SK-N-SH (cell line): ENCODE results near the gene KLF16. TPM values are rescaled to one million over a fixed set of nuclear protein-coding genes. Genes with fewer than 3 reads are reported as not detected.

Experiments
- CTCF ChIA-PET: fragments of 300-600, 350-600 bp; formaldehyde crosslinking; extraction: SDS; loops from one replicate; lab custom pipeline; 2021; lab: Yijun Ruan, JAX
- POLR2A ChIA-PET: fragments of 350-600 bp; sonication (Branson Sonifier 250); formaldehyde crosslinking; extraction: SDS; loops from one replicate; lab custom pipeline; 2020; ENCODE audit warnings: antibody characterized with exemption, inconsistent platforms; lab: Yijun Ruan, JAX
- DNase-seq: peaks from one replicate; pipeline ENCODE4 v3.0.0; 2012
- H2AFZ ChIP-seq: fragments of 200-600 bp; sonication (generic); 2 replicates; pipeline ENCODE4 v1.8.1; 2016; ENCODE audit warnings: antibody characterized with exemption, mild to moderate bottlenecking, low read depth
- H3F3A ChIP-seq: fragments of 200-600 bp; sonication (generic); replicated peaks from 2 replicates; pipeline ENCODE3; 2016; ENCODE audit warnings: antibody characterized with exemption, mild to moderate bottlenecking; ENCODE audit not compliant: insufficient read depth
- H3K27ac ChIP-seq, 2 experiments: fragments of 200-500 bp in 1 of 2; fragments of 200-600 bp in 1 of 2; sonication (Bioruptor generic) in 1 of 2; sonication (generic), shearing (Covaris generic) in 1 of 2; 2 replicates each; pipeline versions ENCODE4 v1.5.1 to v1.6.1; 2014 to 2016; ENCODE audit warnings: low read depth in 2 of 2, inconsistent platforms in 1 of 2, low read length in 1 of 2, mild to moderate bottlenecking in 1 of 2, mixed read lengths in 1 of 2
- H3K27me3 ChIP-seq: fragments of 200-600 bp; sonication (generic), shearing (Covaris generic); 2 replicates; pipeline ENCODE4 v1.6.1; 2016; ENCODE audit warnings: mixed run types; ENCODE audit not compliant: insufficient read depth
- H3K36me3 ChIP-seq, 2 experiments: fragments of 200-500 bp in 1 of 2; fragments of 200-600 bp in 1 of 2; sonication (Bioruptor generic) in 1 of 2; sonication (generic) in 1 of 2; replicated peaks in 1 of 2; 2 replicates each; pipeline versions ENCODE3 to v1.5.1; 2014 to 2016; ENCODE audit warnings: low read length in 1 of 2, mild to moderate bottlenecking in 1 of 2; ENCODE audit not compliant: insufficient read depth in 2 of 2, control insufficient read depth in 1 of 2
- H3K4me1 ChIP-seq, 2 experiments: fragments of 200-500 bp in 1 of 2; fragments of 200-600 bp in 1 of 2; sonication (Bioruptor generic) in 1 of 2; sonication (generic), shearing (Covaris generic) in 1 of 2; 2 replicates each; pipeline versions ENCODE4 v1.5.1 to v1.6.1; 2014 to 2016; ENCODE audit warnings: low read depth in 1 of 2, low read length in 1 of 2, mixed run types in 1 of 2; ENCODE audit not compliant: insufficient read depth in 2 of 2, control insufficient read depth in 1 of 2
- H3K4me2 ChIP-seq: fragments of 200-600 bp; sonication (generic), shearing (Covaris generic); 2 replicates; pipeline ENCODE4 v1.6.1; 2017; ENCODE audit warnings: mixed run types
- H3K4me3 ChIP-seq, 2 experiments: fragments of 200-500 bp in 1 of 2; fragments of 200-600 bp in 1 of 2; sonication (Bioruptor generic) in 1 of 2; sonication (generic), shearing (Covaris generic) in 1 of 2; 2 replicates each; pipeline versions ENCODE4 v1.5.1 to v1.8.1; 2014 to 2016; ENCODE audit warnings: low read depth in 2 of 2, inconsistent platforms in 1 of 2, low read length in 1 of 2, mild to moderate bottlenecking in 1 of 2, mixed read lengths in 1 of 2, moderate library complexity in 1 of 2
- H3K79me2 ChIP-seq: fragments of 200-600 bp; sonication (generic); 2 replicates; pipeline ENCODE4 v1.8.1; 2017; ENCODE audit warnings: mild to moderate bottlenecking; ENCODE audit not compliant: insufficient read depth
- H3K9ac ChIP-seq: fragments of 200-600 bp; sonication (generic); 2 replicates; pipeline ENCODE4 v1.6.1; 2017; ENCODE audit warnings: mixed run types
- H3K9me2 ChIP-seq: fragments of 200-600 bp; sonication (generic); 2 replicates; pipeline ENCODE4 v1.6.1; 2017; ENCODE audit warnings: mixed run types
- H3K9me3 ChIP-seq: fragments of 200-600 bp; sonication (generic); 2 replicates; pipeline ENCODE4 v1.6.1; 2017; ENCODE audit warnings: mixed run types, mild to moderate bottlenecking, moderate library complexity
- H4K20me1 ChIP-seq: fragments of 200-600 bp; sonication (generic); 2 replicates; pipeline ENCODE4 v1.6.1; 2017; ENCODE audit warnings: mild to moderate bottlenecking, mixed run types; ENCODE audit not compliant: insufficient read depth
- CHD2 ChIP-seq: fragments of 150-350 bp; IDR thresholded peaks from 2 replicates; pipeline ENCODE4 v1.6.1; 2018; ENCODE audit warnings: low read length; ENCODE audit not compliant: partially characterized antibody
- CTCF ChIP-seq: fragments of 200-600 bp; sonication (generic); IDR thresholded peaks from 2 replicates; pipeline ENCODE4 v1.6.1; 2017; ENCODE audit warnings: antibody characterized with exemption, mild to moderate bottlenecking, moderate library complexity
- ELF1 ChIP-seq: IDR thresholded peaks from 2 replicates; pipeline ENCODE4 v1.4.0; 2012
- EP300 ChIP-seq, 2 experiments: IDR thresholded peaks; 2 replicates each; pipeline versions ENCODE4 v1.4.0 to v1.6.1; 2012; ENCODE audit warnings: borderline replicate concordance in 1 of 2, low read depth in 1 of 2, low read length in 1 of 2
- FOSL2 ChIP-seq: IDR thresholded peaks from 2 replicates; pipeline ENCODE4 v1.4.0; 2012; ENCODE audit warnings: low read depth, mild to moderate bottlenecking, moderate library complexity, borderline replicate concordance
- GABPA ChIP-seq: IDR thresholded peaks from 2 replicates; pipeline ENCODE4 v1.4.0; 2012; ENCODE audit warnings: low read depth, mild to moderate bottlenecking
- GATA2 ChIP-seq: sonication (generic); formaldehyde crosslinking; IDR thresholded peaks from 2 replicates; pipeline ENCODE4 v1.5.0; 2020; ENCODE audit warnings: mild to moderate bottlenecking, missing genetic modification reagents
- IRF3 ChIP-seq: fragments of 150-350 bp; IDR thresholded peaks from 2 replicates; pipeline ENCODE4 v1.6.1; 2016; ENCODE audit warnings: mild to moderate bottlenecking, low read depth, low read length
- JUND ChIP-seq: IDR thresholded peaks from 2 replicates; pipeline ENCODE4 v1.4.0; 2012
- MXI1 ChIP-seq: IDR thresholded peaks from 2 replicates; pipeline ENCODE4 v1.6.1; 2012; ENCODE audit warnings: mild to moderate bottlenecking, low read depth, low read length, improper control_type of control experiment
- NFIC ChIP-seq: IDR thresholded peaks from 2 replicates; pipeline ENCODE4 v1.4.0; 2012; ENCODE audit warnings: borderline replicate concordance
- NRF1 ChIP-seq: IDR thresholded peaks from 2 replicates; pipeline ENCODE4 v1.6.1; 2012; ENCODE audit warnings: low read depth, mild to moderate bottlenecking, low read length
- POLR2AphosphoS5 ChIP-seq: IDR thresholded peaks from 2 replicates; pipeline ENCODE4 v1.6.1; 2012; ENCODE audit warnings: low read depth, low read length
- RAD21 ChIP-seq: IDR thresholded peaks from 2 replicates; pipeline ENCODE4 v1.6.1; 2012; ENCODE audit warnings: mild to moderate bottlenecking, low read length
- RFX5 ChIP-seq: IDR thresholded peaks from 2 replicates; pipeline ENCODE4 v1.6.1; 2012; ENCODE audit warnings: mild to moderate bottlenecking, improper control_type of control experiment, low read length
- RXRA ChIP-seq: IDR thresholded peaks from 2 replicates; pipeline ENCODE4 v1.4.0; 2012; ENCODE audit warnings: low read depth, mild to moderate bottlenecking, borderline replicate concordance
- SIN3A ChIP-seq: IDR thresholded peaks from 2 replicates; pipeline ENCODE4 v1.6.1; 2012; ENCODE audit warnings: low read depth, mild to moderate bottlenecking, low read length, moderate library complexity, borderline replicate concordance
- SMC3 ChIP-seq: IDR thresholded peaks from 2 replicates; pipeline ENCODE4 v1.6.1; 2012; ENCODE audit warnings: low read depth, low read length, improper control_type of control experiment
- WGBS: methylation state at CpG from one replicate; pipeline ENCODE4 v1.1.6; 2017; ENCODE audit warnings: low lambda C conversion rate; 5-methylcytosine and 5-hydroxymethylcytosine counted together
- polyA plus RNA-seq, 3 experiments: library from polyadenylated mRNA; depleted of rRNA; stranded (reverse); fragments of >200 nt; gene quantifications; 2 replicates each; pipeline ENCODE4 v1.2.3, GENCODE V29; 2012
- TF ChIP-seq, protein P1 (sequence below): IDR thresholded peaks from 2 replicates; pipeline ENCODE4; 2012
- TF ChIP-seq, protein P2 (sequence below): IDR thresholded peaks from 2 replicates; pipeline ENCODE4 v1.4.0; 2012; ENCODE audit warnings: low read depth

Gene KLF16
- polyA plus RNA-seq, 1 of the 3 experiments (the other 2 are of a cell fraction), result 16.1 TPM

- no peak overlapping the region for H2AFZ ChIP-seq
- no peaks in the 10 kb centered on the region for H3K36me3 ChIP-seq
- no peak for TF ChIP-seq FOSL2
- no peak for TF ChIP-seq NRF1
- TF ChIP-seq, protein P1, sequence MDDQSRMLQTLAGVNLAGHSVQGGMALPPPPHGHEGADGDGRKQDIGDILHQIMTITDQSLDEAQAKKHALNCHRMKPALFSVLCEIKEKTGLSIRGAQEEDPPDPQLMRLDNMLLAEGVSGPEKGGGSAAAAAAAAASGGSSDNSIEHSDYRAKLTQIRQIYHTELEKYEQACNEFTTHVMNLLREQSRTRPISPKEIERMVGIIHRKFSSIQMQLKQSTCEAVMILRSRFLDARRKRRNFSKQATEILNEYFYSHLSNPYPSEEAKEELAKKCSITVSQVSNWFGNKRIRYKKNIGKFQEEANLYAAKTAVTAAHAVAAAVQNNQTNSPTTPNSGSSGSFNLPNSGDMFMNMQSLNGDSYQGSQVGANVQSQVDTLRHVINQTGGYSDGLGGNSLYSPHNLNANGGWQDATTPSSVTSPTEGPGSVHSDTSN, result no peak
- no peak for TF ChIP-seq SIN3A
- TF ChIP-seq, protein P2, sequence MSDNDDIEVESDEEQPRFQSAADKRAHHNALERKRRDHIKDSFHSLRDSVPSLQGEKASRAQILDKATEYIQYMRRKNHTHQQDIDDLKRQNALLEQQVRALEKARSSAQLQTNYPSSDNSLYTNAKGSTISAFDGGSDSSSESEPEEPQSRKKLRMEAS, result no peak; the same call in 1 of the 2 replicates
- no peak for TF ChIP-seq GATA2
- no peak for TF ChIP-seq IRF3
- TF ChIP-seq RFX5, result no peak
- no peak for TF ChIP-seq MXI1
- no peak for TF ChIP-seq POLR2AphosphoS5
- no peak for TF ChIP-seq RAD21
- TF ChIP-seq RXRA, result no peak
- TF ChIP-seq CHD2, result no peak
- TF ChIP-seq SMC3, result no peak
- TF ChIP-seq EP300 (IDR thresholded peaks at IDR 0.05; ENCODE audit: borderline replicate concordance in 1 of 2, low read depth in 1 of 2, low read length in 1 of 2), result no peak
- TF ChIP-seq CTCF, result no peak
- TF ChIP-seq NFIC, result no peak
- no peak for TF ChIP-seq GABPA
- TF ChIP-seq JUND, result no peak
- TF ChIP-seq ELF1, result no peak
- H3K79me2 ChIP-seq, result peaks cover 76% of the 10 kb centered on the region
- ChIA-PET POLR2A (no interaction called here), CTCF (no interaction called here)
- H4K20me1 ChIP-seq, result peaks cover 54% of the 10 kb centered on the region
- peak overlapping the region; percentile 98 for H3K4me2 ChIP-seq
- no peaks in the 10 kb centered on the region for H3K9me2 ChIP-seq
- H3F3A ChIP-seq, result peaks cover 3% of the 10 kb centered on the region
- no peaks in the 10 kb centered on the region for H3K9me3 ChIP-seq
- peak overlapping the region; percentile 51 to 59; a peak in 3 of 4 replicates for H3K27ac ChIP-seq
- DNase-seq, result no peak
- WGBS, result 8% methylated on average over 4 of the region's 21 CpGs
- peaks cover 25 to 49% of the 10 kb centered on the region in 2 experiments; a peak in 3 of 4 replicates for H3K4me1 ChIP-seq
- H3K27me3 ChIP-seq, result no peaks in the 10 kb centered on the region
- peak overlapping the region; percentile 87 for H3K9ac ChIP-seq
- peak overlapping the region; percentile 81 to 90 for H3K4me3 ChIP-seq
Measured at GRCh38 chr19:1862068-1862423, 1.3 kb downstream of the KLF16 start.
